GM21737 (cell line): Measurements from ENCODE around the gene RFC5.
"Not testable (repeated sequence)": the region's sequence is repeated elsewhere in the genome, so short reads cannot be mapped to it uniquely, and the experiment has no call there.

Experiments
- ATAC-seq: cut with Tn5 transposase; IDR thresholded peaks from one replicate; pipeline ENCODE4 v1.9.1; 2021; ENCODE audit warnings: mild to moderate bottlenecking, moderate library complexity; ENCODE audit not compliant: unreplicated experiment

Gene RFC5

GRCh38 chr12:118070650-118071049 is 54.1 kb downstream of the RFC5 start:
- no peak for ATAC-seq

GRCh38 chr12:118073768-118074167 is 57.3 kb downstream of the RFC5 start:
- no peak for ATAC-seq

- not testable (repeated sequence) for ATAC-seq
These were observed 65.0 kb downstream of the RFC5 start for GRCh38 chr12:118081521-118081920.
